ENCODE measurements around the gene CD82.

GRCh38 chr11:44643217-44643616, 77.8 kb downstream of the CD82 start:
- TF ChIP-seq CTCF (conservative IDR thresholded peaks at IDR 0.05) (no peak), ZFX (IDR thresholded peaks at IDR 0.05) (no peak)
